Left kidney (tissue), 8 donors: Measurements from ENCODE around the gene ATRN. TPM values are rescaled to one million over a fixed set of nuclear protein-coding genes. Genes with fewer than 3 reads are reported as not detected.
"Not testable (repeated sequence)": the region's sequence is repeated elsewhere in the genome, so short reads cannot be mapped to it uniquely, and the experiment has no call there.

Source experiments
- DNase-seq: peaks from one replicate; pipeline ENCODE4 v3.0.0-alpha.2; 2013
- long read RNA-seq, 8 donors: transcript quantifications; one replicate each; lab custom pipeline, GENCODE V29; 2026
- polyA plus RNA-seq: library from polyadenylated mRNA; unstranded; fragments of 120-200 nt; gene quantifications from one replicate; pipeline ENCODE4 v1.2.1, GENCODE V29; 2013; ENCODE audit not compliant: insufficient read length

Gene ATRN
- polyA plus RNA-seq, result 59.3 TPM
- long read RNA-seq, donor 1, full-length matches to known transcripts, result 4 of 9 reads
- long read RNA-seq, donor 1, partial matches to known transcripts, result 5 of 9 reads
- long read RNA-seq, donor 1, other reads (novel, unspliced or antisense), result 0 of 9 reads
- long read RNA-seq, donor 2, full-length matches to known transcripts, result 3 of 8 reads
- long read RNA-seq, donor 2, partial matches to known transcripts, result 5 of 8 reads
- long read RNA-seq, donor 2, other reads (novel, unspliced or antisense), result 0 of 8 reads
- long read RNA-seq, donor 3, full-length matches to known transcripts, result 2 of 11 reads
- long read RNA-seq, donor 3, partial matches to known transcripts, result 9 of 11 reads
- long read RNA-seq, donor 3, other reads (novel, unspliced or antisense), result 0 of 11 reads
- long read RNA-seq, donor 4, result 0 reads
- long read RNA-seq, donor 5, partial matches to known transcripts, result 10 of 12 reads
- long read RNA-seq, donor 5, other reads (novel, unspliced or antisense), result 0 of 12 reads
- long read RNA-seq, donor 6, full-length matches to known transcripts, result 2 of 8 reads
- long read RNA-seq, donor 6, partial matches to known transcripts, result 6 of 8 reads
- long read RNA-seq, donor 6, other reads (novel, unspliced or antisense), result 0 of 8 reads
- long read RNA-seq, donor 7, partial matches to known transcripts, result 10 of 11 reads
- long read RNA-seq, donor 7, other reads (novel, unspliced or antisense), result 0 of 11 reads
- long read RNA-seq, donor 8, full-length matches to known transcripts, result 3 of 3 reads
- long read RNA-seq, donor 8, partial matches to known transcripts, result 0 of 3 reads
- long read RNA-seq, donor 8, other reads (novel, unspliced or antisense), result 0 of 3 reads

DNA sequence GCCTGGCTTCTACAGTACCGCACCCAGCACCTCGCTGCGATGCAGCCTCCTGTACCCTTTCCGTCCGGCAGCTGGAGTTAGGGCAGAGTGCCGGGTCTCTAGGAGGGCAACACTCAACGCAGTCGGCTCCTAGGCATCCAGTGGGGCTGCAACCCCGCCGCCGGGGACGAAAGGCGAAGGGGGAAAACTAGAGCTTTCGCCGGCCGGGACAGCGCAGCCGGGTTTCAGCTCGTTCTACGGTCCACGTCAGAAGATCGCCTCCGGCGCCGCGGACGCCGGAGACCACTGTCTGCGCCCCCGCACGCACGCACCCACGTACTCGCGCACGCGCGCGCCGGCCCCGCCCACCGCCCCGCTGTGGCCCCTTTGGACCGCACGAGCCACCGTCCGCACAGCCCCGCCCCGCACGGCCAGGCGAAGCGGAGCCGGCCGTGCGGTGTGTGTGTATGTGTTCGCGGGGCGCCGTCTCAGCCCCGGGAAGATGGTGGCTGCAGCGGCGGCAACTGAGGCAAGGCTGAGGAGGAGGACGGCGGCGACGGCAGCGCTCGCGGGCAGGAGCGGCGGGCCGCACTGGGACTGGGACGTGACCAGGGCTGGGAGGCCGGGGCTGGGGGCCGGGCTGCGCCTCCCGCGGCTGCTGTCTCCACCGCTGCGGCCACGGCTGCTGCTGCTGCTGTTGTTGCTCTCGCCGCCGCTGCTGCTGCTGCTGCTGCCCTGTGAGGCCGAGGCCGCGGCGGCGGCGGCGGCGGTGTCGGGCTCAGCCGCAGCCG, at the start of gene ATRN:
Gene ATRN (plus strand): TSS at position 392 of the 770 bp plus-strand sequence. CDS start 90 bp downstream, at position 482.
- peak; percentile 87 for DNase-seq

DNA sequence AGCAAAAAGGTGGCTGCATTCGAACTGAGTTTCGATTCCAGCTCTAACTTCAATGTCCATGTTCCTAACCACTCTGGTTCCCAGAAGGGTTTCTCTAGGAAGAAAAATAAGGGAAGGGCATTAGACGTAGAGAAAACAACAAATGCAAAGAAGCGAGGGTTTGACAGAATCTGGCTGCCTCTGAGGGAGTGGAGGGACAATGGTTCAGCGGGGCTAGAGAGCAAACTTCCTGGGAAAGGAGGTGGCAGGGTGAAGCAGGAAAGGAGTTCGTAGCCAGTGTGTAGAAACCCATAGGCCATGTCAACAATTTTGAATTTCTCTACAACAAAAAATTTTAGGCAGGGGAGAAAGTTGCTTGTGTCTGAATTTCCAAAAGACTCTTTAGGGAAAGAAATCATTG, 48.8 kb upstream of the ATRN start:
- no peak for DNase-seq

DNA sequence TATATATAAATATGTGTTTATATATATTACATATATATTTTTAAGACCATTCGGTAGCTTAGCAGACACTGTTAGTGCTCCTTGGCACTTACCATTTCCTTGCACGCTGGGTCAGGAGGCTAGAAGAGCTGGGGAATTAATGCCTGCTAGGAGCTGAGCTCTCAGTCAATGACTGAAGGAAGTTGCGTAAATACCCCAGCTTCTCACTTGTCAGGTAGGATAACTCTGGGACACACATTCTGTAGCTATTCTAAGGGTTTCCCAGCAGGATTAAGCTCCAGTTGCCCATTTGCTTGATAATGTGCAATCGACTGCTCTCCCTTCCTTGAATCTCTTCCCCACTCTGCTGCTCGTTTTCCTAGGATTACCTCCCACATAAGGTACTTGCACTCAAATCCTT, 47.7 kb upstream of the ATRN start:
- no peak for DNase-seq

DNA sequence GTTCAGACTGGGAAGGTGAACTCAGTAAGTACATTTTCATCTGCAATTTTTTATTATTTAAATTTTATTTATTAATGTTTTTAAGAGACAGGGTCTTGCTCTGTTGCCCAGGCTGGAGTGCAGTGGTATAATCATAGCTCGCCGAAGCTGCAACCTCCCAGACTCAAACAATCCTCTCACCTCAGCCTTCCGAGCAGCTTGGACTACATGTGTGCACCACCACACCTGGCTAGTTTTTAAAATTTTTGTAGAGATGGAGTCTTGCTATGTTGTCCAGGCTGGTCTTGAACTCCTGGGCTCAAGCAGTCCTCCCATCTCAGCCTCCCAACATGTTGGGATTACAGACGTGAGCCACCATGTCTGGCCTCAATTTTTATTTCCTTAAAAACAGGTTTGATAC, 44.1 kb upstream of the ATRN start:
- DNase-seq, result not testable (repeated sequence)

DNA sequence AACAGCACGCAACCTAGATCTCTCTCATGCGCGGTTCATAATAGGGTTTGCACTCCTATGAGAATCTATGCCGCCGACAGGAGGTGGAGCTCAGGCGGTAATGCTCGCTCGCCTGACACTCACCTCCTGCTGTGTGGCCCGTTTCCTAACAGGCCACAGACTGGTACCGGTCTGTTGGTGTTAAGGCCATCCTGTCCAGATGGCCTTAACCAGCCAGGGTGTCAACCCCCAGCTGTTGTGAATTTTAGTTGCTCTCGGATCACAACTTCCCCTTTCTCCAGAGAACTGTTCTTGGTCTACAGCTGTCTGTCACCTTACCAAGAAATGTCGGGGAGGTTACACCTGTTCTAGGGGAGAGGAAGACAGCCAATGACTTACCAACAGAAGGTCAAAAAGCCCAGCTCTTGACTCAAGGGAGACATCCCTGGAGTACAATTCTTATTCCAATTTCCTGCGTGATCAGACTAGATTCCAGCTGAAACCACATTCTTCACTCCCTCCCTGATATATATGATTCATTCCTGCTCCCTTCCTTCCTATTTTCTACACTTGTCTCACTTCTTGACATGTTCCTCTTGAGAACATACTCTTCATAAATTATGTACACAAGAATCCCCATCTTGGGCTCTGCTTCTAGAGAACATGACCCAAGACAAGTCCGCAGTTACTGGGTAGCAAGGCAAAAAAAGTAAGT, 40.3 kb upstream of the ATRN start:
- DNase-seq, result no peak

DNA sequence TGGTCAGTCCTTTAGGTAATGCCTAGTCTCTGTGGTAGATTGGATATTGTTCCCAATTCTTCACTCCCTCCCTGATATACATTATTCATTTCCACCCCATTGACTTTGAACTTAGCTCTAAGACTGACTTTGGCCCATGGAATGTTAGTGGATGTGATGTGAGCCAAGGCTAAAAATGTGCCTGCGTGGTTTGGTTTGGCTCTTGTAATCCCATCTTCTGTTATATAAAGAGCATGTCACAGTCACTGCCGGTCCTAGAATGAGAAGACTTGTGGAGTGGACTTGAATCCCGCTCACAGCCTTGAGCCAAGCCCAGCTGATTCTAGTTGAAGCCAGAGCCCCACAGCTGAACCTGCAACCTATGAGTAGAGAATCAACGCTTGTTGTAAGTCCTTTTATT, 39.7 kb upstream of the ATRN start:
- peak; percentile 19 for DNase-seq

DNA sequence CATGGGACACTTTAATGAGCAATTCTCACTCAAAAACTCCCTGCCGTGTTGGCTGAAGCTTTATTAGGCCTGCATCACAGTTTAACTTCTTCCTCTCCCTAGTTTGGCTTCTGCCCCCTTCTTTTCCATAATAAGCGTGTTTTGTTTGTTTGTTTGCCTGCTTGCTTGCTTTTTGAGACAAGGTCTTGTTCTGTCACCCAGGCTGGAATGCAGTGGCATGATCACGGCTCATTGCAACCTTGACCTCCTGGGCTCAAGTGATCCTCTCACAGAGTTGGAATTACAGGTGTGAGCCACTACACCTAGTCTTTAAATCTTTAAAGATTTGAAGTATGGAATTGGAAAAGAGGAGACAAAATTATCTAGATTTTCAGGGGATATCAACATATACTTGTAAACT, 38.0 kb upstream of the ATRN start:
- DNase-seq, result no peak

DNA sequence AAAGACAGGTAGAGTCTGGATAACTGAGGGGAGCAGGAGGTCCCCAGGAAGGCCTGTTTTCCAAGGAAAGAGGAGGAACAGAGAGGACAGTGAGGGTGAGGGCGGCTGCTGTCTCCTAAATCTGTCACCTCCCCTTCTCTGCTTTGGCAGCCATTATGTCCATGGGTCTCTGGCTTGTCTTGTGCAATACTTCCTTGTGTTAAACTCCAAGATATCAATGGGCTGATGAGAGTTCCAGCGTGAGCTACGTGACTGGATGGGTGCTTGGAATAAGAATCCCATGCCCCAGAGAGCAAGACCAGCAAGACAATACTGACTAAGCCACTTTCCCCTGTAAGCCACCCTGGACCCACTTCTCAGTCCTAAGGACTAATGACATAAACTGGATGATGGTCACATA, 37.1 kb upstream of the ATRN start:
- DNase-seq, result no peak

DNA sequence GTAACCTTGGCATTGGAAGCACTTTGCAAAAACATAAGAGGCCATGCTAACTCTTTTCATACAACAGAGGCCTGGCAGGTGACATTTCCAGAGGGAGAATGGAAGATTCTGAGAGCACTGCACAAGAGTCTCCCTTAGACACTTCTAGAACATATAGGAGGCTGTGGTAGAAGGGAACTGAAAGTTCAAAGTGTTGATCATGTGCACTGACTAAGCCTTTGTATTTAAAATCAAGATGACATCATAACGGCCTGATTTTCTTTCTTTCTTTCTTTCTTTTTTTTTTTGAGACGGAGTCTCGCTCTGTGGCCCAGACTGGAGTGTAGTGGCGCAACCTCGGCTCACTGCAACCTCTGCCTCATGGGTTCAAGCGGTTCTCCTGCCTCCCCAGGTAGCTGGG, 36.6 kb upstream of the ATRN start:
- no peak for DNase-seq

DNA sequence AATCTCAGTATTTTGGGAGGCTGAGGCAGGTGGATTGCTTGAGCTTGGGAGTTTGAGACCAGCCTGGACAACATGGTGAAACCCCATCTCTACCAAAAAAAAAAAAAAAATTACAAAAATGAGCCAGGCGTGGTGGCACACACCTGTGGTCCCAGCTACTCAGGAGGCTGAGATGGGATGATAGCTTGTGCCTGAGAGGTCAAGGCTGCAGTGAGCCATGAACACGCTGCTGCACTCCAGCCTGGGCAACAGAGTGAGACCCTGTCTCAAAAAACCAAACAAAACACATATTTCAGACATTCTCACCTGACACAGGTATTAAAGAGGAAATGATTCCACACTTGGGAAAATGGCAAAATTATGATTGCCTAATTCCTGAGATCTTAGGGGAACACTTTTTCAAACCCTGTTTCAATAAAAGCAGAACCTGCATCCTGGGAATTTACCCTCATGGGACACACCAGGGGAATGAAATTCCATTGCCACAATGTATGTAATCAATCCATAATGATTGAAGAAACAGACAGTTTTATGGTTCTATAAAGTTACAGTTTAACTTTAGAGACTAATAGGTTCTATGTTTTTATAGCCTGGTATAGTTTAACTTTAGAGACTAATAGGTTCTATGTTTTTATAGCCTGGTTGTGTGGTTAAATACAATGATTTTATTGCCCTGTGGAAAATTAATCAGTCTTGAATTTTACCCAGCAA, 33.8 kb upstream of the ATRN start:
- DNase-seq, result no peak

DNA sequence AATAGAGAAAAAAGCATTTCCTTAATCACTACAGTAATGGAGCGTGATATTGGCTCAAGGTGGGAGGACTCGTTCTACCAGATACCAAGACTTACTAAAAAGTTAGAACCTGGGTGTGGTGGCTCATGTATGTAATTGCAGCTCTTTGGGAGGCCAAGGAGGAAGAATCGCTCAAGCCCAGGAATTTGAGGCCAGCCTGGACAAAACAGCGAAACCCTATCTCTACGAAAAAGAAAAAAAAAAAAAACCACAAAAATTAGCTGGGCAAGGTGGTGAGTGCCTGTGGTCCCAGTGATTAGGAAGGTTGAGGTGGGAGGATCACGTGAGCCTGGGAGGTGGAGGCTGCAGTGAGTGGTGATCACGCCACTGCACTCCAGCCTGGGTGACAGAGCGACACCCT, 24.0 kb upstream of the ATRN start:
- DNase-seq, result no peak

DNA sequence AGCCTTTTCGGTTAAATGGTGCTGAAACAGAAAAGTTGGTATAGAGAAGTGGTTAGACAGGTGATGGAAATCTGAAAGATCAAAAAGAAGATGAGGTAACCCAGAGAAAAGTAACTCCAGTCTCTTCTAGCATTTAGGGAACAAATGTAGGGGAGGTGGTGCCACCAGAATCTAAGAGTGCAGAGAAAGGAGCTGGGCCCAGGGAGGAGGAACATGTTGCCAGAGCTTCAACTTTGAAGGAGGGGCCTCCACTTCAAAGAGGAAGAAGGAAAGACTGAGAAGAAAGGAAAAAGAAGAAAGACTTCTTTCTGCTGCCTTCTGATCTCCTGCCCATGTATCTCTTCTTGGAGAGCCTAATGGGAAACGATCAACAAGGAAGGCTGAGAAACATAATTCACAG, 23.5 kb upstream of the ATRN start:
- DNase-seq, result no peak

DNA sequence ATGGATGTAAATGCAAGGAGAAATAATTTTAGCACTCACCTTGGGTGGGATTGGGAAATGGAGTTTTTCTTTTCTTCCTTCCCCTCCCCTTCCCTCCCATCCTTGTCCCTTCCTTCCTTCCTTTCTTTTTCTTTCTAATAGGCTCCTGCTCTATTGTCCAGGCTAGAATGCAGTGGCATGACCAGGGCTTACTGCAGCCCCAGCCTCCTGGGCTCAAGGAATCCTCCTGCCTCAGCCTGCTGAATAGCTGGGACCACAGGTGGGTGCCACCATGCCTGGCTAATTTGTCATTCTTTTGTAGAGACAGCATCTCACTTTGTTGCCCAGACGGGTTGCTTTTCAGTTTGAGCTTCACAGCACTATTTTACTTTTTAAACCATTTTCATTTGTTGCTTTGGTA, 21.5 kb upstream of the ATRN start:
- no peak for DNase-seq

DNA sequence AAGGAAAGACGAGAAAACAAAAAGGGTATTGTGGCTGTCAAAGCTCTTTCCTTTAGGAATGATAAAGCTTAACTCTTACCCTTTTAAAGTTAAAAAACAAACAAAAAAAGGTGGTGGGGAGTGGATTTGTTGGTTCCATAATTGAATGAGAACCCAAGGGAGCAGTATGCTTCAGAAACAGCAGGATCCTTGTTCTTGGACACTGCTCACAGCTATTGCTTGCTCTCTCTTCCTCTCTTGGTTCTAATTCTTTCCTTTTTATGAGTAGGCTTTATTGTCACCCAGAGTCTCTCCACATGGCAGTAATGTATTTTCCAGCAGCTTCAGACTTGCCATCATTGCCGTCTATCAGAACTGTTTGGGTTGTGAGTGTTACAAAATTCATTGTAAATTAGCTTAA, 18.7 kb upstream of the ATRN start:
- DNase-seq, result no peak

DNA sequence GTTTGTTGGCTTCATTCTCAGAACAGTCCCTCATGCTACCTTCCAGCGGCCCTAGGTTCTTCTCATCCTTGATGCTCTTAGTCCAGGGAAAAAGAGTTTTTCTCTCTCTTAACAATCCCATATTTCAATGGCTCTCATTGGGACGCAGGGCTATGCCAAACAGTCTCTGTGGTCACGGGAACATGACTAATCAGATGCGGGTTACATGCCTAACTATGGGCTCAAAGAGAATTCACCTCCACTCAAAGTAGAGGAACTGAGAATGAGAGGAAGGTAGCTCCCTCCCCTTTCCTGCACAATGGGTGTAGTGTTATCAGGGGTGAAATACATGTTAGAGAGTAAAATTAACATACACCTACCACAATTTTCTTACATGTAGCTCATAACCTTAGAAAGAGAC, 18.1 kb upstream of the ATRN start:
- no peak for DNase-seq

DNA sequence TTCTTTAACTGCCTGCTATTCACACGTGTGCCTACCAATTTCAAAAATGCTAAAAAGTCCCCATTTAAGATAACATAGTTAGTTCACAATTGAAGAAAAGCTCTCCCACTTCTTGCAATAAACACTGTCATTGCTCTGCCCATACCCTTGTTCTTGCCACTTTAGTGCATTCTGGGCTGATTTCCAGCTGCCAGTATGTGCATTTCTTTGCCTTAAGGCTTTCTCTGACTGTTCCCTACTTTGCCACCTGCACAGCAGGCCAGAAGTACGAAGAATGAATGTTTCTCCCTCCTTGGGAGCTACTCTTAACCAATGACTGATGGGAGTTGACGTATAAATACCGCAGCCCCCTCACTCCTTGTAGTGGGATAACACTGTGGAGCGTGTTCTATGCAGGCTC, 16.0 kb upstream of the ATRN start:
- no peak for DNase-seq

DNA sequence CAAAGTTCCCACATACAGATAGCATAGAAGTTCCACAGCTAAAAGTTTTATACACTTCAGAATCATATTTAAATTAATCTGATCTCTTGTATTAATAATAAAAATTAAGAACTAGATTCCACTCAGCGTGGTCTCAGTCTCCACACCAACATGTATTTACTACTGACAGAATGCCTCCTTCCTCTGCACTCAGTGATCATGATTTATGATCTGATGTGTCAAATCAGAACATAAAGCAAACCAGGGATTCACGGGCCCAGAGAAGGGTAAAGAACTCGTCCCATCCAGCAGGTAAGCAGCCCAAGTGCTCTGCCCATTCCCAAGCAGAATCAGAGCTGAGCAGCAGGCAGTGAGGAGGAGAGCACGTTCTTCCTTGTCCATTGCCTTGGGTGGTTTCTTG, 14.2 kb upstream of the ATRN start:
- no peak for DNase-seq

DNA sequence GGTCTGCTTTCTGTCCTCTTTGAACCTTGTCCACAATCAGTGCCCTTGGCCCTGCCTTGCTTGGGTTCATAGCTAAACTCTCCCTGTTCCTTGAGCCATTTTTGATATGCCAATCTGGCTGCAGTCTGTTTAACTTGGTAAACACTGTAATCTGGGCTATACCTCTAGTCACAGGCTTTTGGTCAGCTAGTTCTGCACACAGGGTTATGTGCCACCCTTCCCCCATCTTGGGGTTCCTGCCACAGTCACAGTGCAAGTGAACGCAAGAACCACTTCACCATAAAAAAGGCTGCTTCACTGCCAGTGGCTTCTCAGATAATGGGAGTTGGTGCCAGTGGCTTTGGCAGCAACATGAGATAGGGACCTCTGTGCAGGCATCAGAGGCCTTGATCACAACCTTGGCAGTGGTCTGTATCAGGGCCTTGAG, 10.9 kb upstream of the ATRN start:
- no peak for DNase-seq

DNA sequence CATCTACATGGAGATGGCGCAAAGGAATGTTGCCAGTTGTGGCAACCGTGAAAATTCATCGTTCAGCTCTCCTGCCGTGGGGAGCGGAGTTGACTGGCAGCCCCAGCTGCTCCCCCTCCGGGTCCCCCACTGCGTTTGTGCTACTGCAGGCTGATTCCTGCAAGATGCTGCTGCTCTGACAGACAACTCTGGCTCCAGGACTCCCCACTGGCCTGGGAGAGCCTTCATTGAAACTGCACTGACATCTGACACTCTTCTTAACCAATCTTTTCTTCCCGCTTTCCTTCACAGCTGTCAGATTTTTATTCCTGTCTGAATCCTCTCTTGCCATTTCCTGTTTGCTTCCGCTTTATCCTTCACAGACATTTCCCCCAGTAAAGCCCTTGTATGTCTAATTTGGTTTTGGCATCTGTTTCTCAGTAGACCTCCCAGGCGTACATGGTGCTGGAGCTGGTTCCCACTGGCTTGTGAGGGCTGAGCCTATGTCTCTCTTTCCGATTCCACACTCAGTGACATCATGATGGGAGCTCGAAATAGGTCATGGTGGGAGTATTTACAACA, 9.5 kb upstream of the ATRN start:
- DNase-seq, result peak; percentile 59

DNA sequence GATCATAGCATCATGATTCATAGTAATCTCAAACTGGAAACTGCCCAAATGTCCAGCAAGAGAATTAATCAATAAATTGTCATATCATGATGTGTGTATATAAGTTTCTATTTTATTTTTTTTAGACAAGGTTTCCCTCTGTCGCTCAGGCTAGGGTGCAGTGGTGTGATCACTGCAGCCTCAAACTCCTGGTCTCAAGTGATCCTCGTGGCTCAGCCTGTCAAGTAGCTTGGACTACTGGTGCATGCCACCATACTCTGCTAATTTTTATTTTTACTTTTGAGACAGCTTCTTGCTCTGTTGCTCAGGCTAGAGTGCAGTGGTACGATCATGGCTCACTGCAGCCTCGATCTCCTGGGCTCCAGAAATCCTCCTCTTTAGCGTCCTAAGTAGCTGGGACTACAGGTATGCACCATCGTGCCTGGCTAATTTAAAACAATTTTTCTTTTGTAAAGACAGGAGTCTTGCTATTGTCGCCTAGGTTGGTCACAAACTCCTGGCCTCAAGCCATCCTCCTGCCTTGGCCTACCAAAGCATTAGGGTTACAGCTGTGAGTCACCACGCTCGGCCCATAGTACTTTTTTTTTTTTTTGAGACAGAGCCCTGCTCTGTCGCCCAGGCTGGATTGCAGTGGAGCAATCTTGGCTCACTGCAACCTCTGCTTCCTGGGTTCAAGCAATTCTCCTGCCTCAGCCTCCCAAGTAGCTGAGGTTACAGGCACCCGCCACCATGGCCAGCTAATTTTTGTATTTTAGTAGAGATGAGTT, 8.7 kb upstream of the ATRN start:
- no peak for DNase-seq
